ENCODE data around the gene AGRP. TPM values are rescaled to one million over a fixed set of nuclear protein-coding genes. Genes with fewer than 3 reads are reported as not detected.

AGRP gene
- total RNA-seq, 4 donors from 2014 or later, result not detected

GRCh38 chr16:67448580-67448979 lies 34.8 kb downstream of the AGRP start:
- no peaks in the 10 kb centered on the region for H3K27me3 ChIP-seq
- H3K9me3 ChIP-seq, result no peaks in the 10 kb centered on the region
- peak overlapping the region; percentile 86 to 94 (median 88) for H3K27ac ChIP-seq
- H3K4me1 ChIP-seq, result peaks cover 77 to 97% (median 92%) of the 10 kb centered on the region in 4 donors
- peaks cover 0 to 5% (median 0%) of the 10 kb centered on the region in 4 donors for H3K36me3 ChIP-seq
- WGBS, 2 donors (ENCODE audit: low coverage in 1 of 2), result 64 to 69% methylated on average over 3 to 5 of the region's 5 CpGs
- intact Hi-C loops (cut with DNase I; ENCODE audit: low total_unique reads) (no loop called here), in situ Hi-C loops (cut with MboI; ENCODE audit: low pct_ligation_motif_present in 1 of 4, low pct_unique_long_range_greater_than_20kb in 1 of 4, low sequenced_read_pairs in 3 of 4) (no loop called here)
- no peak for TF ChIP-seq EP300 (IDR thresholded peaks at IDR 0.05; ENCODE audit: low read depth)
- peak in 1 of 3 donors; percentile 11 for TF ChIP-seq POLR2AphosphoS5 (IDR thresholded peaks at IDR 0.05)
- H3K4me3 ChIP-seq, result no peak overlapping the region
- peak; percentile 55 for DNase-seq

DNA sequence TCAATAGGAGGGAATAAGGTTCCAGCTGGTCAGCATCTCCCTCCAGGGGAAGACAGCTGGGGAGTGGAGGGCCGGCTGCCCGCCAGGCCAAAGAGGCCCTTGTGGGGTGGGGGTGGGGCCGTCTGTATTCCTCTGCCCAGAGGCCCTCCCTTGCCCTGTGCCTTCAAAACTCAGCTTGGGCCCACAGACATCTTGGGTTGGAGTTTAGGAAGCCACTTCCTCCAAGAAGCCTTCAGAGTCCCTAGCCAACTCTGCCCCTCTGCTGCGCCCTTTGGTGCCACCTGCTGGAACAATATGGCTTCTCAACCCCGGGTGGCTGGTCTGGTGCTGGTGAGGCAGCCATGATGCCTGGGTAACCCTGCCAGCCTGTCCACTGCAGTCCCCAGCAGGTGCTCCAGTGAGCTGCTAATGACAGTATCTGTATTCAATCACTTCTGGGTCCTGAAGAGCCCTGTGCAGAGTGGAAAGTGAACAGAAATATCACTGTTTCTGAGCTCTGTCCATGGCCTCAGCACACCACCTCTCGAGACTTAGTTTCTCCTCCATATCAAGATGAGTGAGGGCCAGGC lies 35.8 kb downstream of the AGRP start:
- H3K27ac ChIP-seq, result peak overlapping the region; percentile 86 to 94 (median 88)
- in situ Hi-C loops (cut with MboI; ENCODE audit: low pct_ligation_motif_present in 1 of 4, low pct_unique_long_range_greater_than_20kb in 1 of 4, low sequenced_read_pairs in 3 of 4), result no loop called here
- no peaks in the 10 kb centered on the region for H3K9me3 ChIP-seq
- no peaks in the 10 kb centered on the region for H3K27me3 ChIP-seq
- WGBS, 2 donors (ENCODE audit: low coverage in 1 of 2), result 47% methylated on average over 5 of the region's 6 CpGs; no CpG with 5 or more reads in 1 of the 2 donors
- intact Hi-C loops (cut with DNase I; ENCODE audit: low total_unique reads), result no loop called here
- peaks cover 83 to 100% (median 95%) of the 10 kb centered on the region in 4 donors for H3K4me1 ChIP-seq
- TF ChIP-seq POLR2A (IDR thresholded peaks at IDR 0.05), result no peak
- TF ChIP-seq POLR2AphosphoS5 (IDR thresholded peaks at IDR 0.05), result peak in 2 of 3 donors; percentile 42 to 44
- TF ChIP-seq CTCF (IDR thresholded peaks at IDR 0.05), result peak; percentile 28 to 61 (median 46)
- TF ChIP-seq EP300 (IDR thresholded peaks at IDR 0.05; ENCODE audit: low read depth), result no peak
- H3K4me3 ChIP-seq, result no peak overlapping the region
- DNase-seq, result peak; percentile 78
- H3K36me3 ChIP-seq, result no peaks in the 10 kb centered on the region

DNA sequence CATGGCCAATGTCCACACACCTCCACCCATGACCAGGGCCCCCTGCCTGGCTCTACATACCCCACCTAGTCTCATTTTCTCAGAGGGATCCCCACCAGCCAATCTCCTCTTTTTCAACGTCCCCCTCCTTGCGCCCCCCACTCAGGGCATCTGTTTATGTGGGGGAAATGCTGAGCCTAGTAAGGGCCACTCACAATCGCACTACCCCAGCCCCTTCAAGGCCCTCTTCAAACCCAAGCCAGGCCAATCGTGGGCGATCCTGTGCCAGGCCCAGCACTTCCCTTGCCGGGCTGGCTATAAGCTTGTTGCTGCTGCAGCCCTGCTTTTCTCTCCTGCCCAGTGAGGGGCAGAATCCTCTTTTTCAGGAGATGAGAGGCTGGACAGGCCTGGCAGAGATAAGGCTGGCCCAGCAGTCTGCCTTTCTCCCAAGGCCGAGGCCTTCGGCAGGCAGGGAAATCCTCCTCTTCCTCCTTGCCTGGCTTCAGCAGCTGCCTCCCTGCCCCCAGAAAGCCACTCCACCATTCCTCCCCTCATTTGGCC lies 36.3 kb downstream of the AGRP start:
- TF ChIP-seq CTCF (IDR thresholded peaks at IDR 0.05) (no peak), POLR2AphosphoS5 (IDR thresholded peaks at IDR 0.05) (no peak), EP300 (IDR thresholded peaks at IDR 0.05; ENCODE audit: low read depth) (no peak)
- intact Hi-C loops (cut with DNase I; ENCODE audit: low total_unique reads) (no loop called here), in situ Hi-C loops (cut with MboI; ENCODE audit: low pct_ligation_motif_present in 1 of 4, low pct_unique_long_range_greater_than_20kb in 1 of 4, low sequenced_read_pairs in 3 of 4) (no loop called here)
- 44 to 81% methylated on average over 3 to 8 of the region's 8 CpGs for WGBS, 2 donors (ENCODE audit: low coverage in 1 of 2)
- Histone ChIP-seq H3K9me3 (no peaks in the 10 kb centered on the region), H3K27me3 (no peaks in the 10 kb centered on the region), H3K36me3 (no peaks in the 10 kb centered on the region), H3K4me1 (peaks cover 88 to 100% (median 95%) of the 10 kb centered on the region in 4 donors), H3K4me3 (no peak overlapping the region), H3K27ac (peak overlapping the region; percentile 86 to 94 (median 88))
- no peak for DNase-seq

DNA sequence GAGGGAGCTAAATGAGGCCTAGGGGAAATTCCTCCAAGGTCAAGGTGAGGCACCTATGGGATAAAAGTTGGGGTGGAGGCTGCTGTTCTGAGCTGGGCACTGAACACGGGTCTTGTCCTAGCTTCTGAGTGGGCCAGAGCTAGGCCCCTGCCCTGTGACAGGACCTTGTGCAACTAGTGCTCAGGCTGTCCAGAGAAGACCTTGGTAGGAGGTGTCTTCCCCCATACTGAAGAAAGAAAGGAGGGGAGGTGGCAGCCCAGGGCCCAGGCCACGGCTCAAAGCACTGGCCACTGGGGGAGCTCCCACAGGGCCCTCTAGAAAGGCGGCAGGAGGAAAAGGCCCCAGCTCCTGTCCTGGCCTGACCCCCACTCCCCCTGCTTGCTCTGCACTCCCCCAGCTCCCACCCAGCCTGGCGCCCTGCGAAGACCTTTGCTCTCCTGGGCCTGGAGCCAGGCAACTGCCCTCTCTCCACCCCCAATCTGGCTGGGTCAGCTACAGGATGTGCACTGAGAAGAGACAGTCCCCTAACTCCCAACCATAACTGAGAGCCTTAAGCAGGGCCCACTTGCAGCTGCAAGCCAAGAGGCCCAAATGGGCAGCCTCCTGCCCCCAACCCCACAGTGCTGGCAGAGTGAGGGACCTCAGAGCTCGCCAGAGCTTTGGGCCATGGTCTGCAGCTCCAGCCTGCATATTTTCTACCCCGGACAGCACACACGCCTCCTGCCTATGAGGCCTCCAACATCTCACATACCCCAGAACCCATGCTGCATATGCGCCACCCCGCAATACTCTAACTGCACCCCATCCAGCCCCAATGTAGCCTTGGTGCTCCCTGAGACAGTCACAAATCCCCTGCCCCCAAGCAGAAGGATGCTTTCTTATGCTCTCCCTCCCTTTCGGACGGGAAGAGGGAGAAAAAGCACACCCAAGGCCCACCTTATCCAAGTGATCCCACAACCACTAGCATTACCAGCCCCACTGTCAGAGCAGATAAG lies 37.1 kb downstream of the AGRP start:
- intact Hi-C loops (cut with DNase I; ENCODE audit: low total_unique reads), result no loop called here
- Histone ChIP-seq H3K27ac (peak overlapping the region; percentile 86 to 94 (median 88)), H3K36me3 (no peaks in the 10 kb centered on the region), H3K27me3 (no peaks in the 10 kb centered on the region), H3K4me1 (peaks cover 88 to 98% (median 94%) of the 10 kb centered on the region in 4 donors), H3K9me3 (no peaks in the 10 kb centered on the region), H3K4me3 (no peak overlapping the region)
- in situ Hi-C loops (cut with MboI; ENCODE audit: low pct_ligation_motif_present in 1 of 4, low pct_unique_long_range_greater_than_20kb in 1 of 4, low sequenced_read_pairs in 3 of 4), result no loop called here
- TF ChIP-seq POLR2AphosphoS5 (IDR thresholded peaks at IDR 0.05), result peak in 1 of 3 donors; percentile 27
- no peak for TF ChIP-seq POLR2A (IDR thresholded peaks at IDR 0.05)
- WGBS, 2 donors (ENCODE audit: low coverage in 1 of 2), result 66% methylated on average over 12 of the region's 12 CpGs; no CpG with 5 or more reads in 1 of the 2 donors
- peak; percentile 73 for DNase-seq

Data from transverse colon (tissue), 4 donors.